Transverse colon (tissue), 3 donors: ENCODE data around the gene RFPL1.

Experiments used
- CTCF ChIP-seq, 5 experiments: fragments of 200-600 bp in 3 of 5; fragments of 450-650 bp in 2 of 5; sonication (generic) in 3 of 5; IDR thresholded peaks; 1 replicate in 2 of 5; 2 replicates in 3 of 5; pipeline ENCODE4 v1.5.1; 2016 to 2017; ENCODE audit warnings: antibody characterized with exemption in 5 of 5, inconsistent platforms in 3 of 5, mild to moderate bottlenecking in 2 of 5, moderate library complexity in 1 of 5
- POLR2A ChIP-seq: fragments of 450-650 bp; IDR thresholded peaks from one replicate; pipeline ENCODE4 v1.6.1; 2016; ENCODE audit warnings: antibody characterized with exemption, mild to moderate bottlenecking, moderate library complexity

DNA sequence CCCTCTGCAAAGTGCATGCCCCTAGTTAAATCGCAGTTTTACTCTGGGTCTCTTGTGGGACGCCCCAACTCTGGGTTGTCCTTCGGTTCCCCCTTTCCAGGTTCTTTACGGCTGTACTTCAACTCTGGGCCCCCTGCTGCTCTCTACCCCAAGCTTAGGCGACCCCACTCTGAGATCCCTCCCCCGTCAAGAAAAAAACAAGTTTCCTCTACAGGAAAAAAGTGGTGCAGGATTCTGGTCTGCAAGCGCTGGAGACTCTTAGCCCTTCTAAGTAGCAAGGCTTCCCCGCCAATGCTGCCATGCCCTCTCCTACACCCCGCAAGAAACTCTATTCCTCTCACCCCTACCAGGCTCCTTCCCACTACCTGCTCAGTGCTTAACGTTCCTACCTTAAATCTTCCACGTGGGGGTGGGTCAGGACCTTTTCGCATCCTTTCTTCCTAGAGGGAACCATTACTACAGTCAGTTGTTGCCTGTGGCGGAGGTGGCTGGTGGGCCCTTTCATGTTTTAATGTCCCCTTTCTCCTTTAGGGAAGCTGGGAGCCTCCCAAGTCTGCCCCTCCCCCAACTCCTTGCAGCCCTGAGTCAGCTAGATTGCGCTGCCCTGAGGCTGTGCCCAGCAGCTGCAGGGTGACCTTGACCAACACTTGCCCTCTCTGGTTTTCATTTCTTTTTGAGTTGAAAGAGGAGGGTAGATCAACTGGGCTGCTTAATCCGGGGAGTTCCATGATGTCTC, 43.0 kb downstream of the RFPL1 start:
- no peak for TF ChIP-seq CTCF (IDR thresholded peaks at IDR 0.05)
- TF ChIP-seq POLR2A, result no peak
